ENCODE measurements around the gene CGRRF1. TPM values are rescaled to one million over a fixed set of nuclear protein-coding genes. Genes with fewer than 3 reads are reported as not detected.

Gene CGRRF1
- total and polyA plus RNA-seq, 10 of the 15 experiments (the other 5 are each of a cell fraction or from before 2014, with no cell fraction given): 5.5 to 47.7 (median 13.5) TPM

DNA sequence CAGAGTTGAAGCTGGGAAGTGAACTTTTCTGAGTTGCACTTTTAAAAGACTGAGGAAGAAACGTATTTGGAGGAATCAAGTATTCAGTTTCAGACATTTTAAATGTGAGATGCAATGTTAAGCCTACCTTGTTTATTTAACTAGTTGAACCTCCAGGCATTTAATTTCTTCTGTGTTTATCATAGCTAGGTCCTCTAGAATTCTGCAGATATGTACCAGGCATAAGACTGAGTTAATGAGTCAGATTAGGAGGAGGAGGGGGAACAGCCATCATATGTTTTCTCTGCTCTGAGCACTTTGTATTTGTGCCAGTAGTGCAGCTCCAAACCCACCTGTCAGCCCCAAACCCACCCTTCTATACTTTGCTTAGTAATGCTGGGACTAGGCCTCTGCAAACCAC is 40.8 kb downstream of the CGRRF1 start:
- ATAC-seq (no peak), DNase-seq (ENCODE audit: low read depth, low spot score) (no peak), FAIRE-seq (no peak)
- H3K4me2 ChIP-seq (ENCODE audit: control insufficient read depth, insufficient read depth): no peak overlapping the region
- H3K4me1 ChIP-seq (ENCODE audit: control insufficient read depth, insufficient read depth, low read length): no peaks in the 10 kb centered on the region
- H3K4me3 ChIP-seq: no peak overlapping the region
- WGBS (ENCODE audit: insufficient coverage, insufficient replicate concordance, low lambda C conversion rate, missing lambda C conversion rate): 0% methylated on average over 1 of the region's 1 CpG
- no peaks in the 10 kb centered on the region for H3K79me2 ChIP-seq (ENCODE audit: control insufficient read depth, insufficient read depth, low read length)
- H3K9ac ChIP-seq (ENCODE audit: control insufficient read depth, insufficient read depth, low read length): no peak overlapping the region
- TF ChIP-seq RB1 (IDR thresholded peaks at IDR 0.05; ENCODE audit: borderline replicate concordance) (no peak), SMAD5 (IDR thresholded peaks at IDR 0.05; ENCODE audit: low read depth) (no peak), NFIC (IDR thresholded peaks at IDR 0.05; ENCODE audit: low read depth, low read length) (no peak), NR2C2 (IDR thresholded peaks at IDR 0.05; ENCODE audit: borderline replicate concordance, control insufficient read depth, insufficient read length, low read depth) (no peak), ZNF274 (IDR thresholded peaks at IDR 0.05; ENCODE audit: insufficient read depth, insufficient read length) (no peak), BHLHE40 (IDR thresholded peaks at IDR 0.05; ENCODE audit: borderline replicate concordance in 1 of 2, low read depth in 2 of 2, low read length in 1 of 2) (no peak), YY1 (IDR thresholded peaks at IDR 0.05; ENCODE audit: low read depth, low read length) (no peak), ZNF217 (IDR thresholded peaks at IDR 0.05) (no peak), KAT2A (conservative IDR thresholded peaks at IDR 0.05; ENCODE audit: control insufficient read depth, low read depth, low read length) (no peak), TBL1XR1 (IDR thresholded peaks at IDR 0.05; ENCODE audit: low read depth, low read length) (no peak)
- TF ChIP-seq, protein P1, sequence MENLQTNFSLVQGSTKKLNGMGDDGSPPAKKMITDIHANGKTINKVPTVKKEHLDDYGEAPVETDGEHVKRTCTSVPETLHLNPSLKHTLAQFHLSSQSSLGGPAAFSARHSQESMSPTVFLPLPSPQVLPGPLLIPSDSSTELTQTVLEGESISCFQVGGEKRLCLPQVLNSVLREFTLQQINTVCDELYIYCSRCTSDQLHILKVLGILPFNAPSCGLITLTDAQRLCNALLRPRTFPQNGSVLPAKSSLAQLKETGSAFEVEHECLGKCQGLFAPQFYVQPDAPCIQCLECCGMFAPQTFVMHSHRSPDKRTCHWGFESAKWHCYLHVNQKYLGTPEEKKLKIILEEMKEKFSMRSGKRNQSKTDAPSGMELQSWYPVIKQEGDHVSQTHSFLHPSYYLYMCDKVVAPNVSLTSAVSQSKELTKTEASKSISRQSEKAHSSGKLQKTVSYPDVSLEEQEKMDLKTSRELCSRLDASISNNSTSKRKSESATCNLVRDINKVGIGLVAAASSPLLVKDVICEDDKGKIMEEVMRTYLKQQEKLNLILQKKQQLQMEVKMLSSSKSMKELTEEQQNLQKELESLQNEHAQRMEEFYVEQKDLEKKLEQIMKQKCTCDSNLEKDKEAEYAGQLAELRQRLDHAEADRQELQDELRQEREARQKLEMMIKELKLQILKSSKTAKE (IDR thresholded peaks at IDR 0.05; ENCODE audit: low read depth, poor library complexity, severe bottlenecking): no peak
- TF ChIP-seq, protein P2, sequence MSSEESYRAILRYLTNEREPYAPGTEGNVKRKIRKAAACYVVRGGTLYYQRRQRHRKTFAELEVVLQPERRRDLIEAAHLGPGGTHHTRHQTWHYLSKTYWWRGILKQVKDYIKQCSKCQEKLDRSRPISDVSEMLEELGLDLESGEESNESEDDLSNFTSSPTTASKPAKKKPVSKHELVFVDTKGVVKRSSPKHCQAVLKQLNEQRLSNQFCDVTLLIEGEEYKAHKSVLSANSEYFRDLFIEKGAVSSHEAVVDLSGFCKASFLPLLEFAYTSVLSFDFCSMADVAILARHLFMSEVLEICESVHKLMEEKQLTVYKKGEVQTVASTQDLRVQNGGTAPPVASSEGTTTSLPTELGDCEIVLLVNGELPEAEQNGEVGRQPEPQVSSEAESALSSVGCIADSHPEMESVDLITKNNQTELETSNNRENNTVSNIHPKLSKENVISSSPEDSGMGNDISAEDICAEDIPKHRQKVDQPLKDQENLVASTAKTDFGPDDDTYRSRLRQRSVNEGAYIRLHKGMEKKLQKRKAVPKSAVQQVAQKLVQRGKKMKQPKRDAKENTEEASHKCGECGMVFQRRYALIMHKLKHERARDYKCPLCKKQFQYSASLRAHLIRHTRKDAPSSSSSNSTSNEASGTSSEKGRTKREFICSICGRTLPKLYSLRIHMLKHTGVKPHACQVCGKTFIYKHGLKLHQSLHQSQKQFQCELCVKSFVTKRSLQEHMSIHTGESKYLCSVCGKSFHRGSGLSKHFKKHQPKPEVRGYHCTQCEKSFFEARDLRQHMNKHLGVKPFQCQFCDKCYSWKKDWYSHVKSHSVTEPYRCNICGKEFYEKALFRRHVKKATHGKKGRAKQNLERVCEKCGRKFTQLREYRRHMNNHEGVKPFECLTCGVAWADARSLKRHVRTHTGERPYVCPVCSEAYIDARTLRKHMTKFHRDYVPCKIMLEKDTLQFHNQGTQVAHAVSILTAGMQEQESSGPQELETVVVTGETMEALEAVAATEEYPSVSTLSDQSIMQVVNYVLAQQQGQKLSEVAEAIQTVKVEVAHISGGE (CRISPR knock-in tag; IDR thresholded peaks at IDR 0.05): no peak
- TF ChIP-seq, protein P3, sequence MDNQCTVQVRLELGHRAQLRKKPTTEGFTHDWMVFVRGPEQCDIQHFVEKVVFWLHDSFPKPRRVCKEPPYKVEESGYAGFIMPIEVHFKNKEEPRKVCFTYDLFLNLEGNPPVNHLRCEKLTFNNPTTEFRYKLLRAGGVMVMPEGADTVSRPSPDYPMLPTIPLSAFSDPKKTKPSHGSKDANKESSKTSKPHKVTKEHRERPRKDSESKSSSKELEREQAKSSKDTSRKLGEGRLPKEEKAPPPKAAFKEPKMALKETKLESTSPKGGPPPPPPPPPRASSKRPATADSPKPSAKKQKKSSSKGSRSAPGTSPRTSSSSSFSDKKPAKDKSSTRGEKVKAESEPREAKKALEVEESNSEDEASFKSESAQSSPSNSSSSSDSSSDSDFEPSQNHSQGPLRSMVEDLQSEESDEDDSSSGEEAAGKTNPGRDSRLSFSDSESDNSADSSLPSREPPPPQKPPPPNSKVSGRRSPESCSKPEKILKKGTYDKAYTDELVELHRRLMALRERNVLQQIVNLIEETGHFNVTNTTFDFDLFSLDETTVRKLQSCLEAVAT (IDR thresholded peaks at IDR 0.05): no peak
- TF ChIP-seq, protein P4, sequence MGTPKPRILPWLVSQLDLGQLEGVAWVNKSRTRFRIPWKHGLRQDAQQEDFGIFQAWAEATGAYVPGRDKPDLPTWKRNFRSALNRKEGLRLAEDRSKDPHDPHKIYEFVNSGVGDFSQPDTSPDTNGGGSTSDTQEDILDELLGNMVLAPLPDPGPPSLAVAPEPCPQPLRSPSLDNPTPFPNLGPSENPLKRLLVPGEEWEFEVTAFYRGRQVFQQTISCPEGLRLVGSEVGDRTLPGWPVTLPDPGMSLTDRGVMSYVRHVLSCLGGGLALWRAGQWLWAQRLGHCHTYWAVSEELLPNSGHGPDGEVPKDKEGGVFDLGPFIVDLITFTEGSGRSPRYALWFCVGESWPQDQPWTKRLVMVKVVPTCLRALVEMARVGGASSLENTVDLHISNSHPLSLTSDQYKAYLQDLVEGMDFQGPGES (IDR thresholded peaks at IDR 0.05): no peak
- POLR2A ChIA-PET: no interaction called here
- intact Hi-C loops (cut with micrococcal nuclease; ENCODE audit: unreplicated experiment): no loop called here
- no peaks in the 10 kb centered on the region for H4K20me1 ChIP-seq (ENCODE audit: control insufficient read depth, insufficient read depth)
- H3K9me3 ChIP-seq (replicated peaks; ENCODE audit: control insufficient read depth, insufficient read depth, low read length): no peaks in the 10 kb centered on the region
- H2AFZ ChIP-seq (ENCODE audit: control insufficient read depth, low read depth, low read length): no peak overlapping the region
- H3K36me3 ChIP-seq (ENCODE audit: control insufficient read depth in 2 of 2, insufficient read depth in 2 of 2, low read length in 1 of 2): no peaks in the 10 kb centered on the region
- in situ Hi-C loops (cut with MboI): no loop called here
- no peaks in the 10 kb centered on the region for H3K27me3 ChIP-seq (replicated peaks in 1 of 2; ENCODE audit: control insufficient read depth in 2 of 2, insufficient read depth in 2 of 2, low read length in 1 of 2)
- RAD21 ChIA-PET (ENCODE audit: unreplicated experiment): interaction anchor here (1.3 kb wide), 1 partner anchor 62 kb away, joined by 3 read pairs; no protein-coding TSS in a partner anchor
- BruUV-seq (replicated peaks): no TSS peak
- SMC1A ChIA-PET (ENCODE audit: uncharacterized antibody, unreplicated experiment): interaction anchor here (0.6 to 1.7 kb wide), 3 partner anchors 12 to 138 kb away, joined by 3 to 4 read pairs (median 3); no protein-coding TSS in a partner anchor
- CTCF ChIA-PET: interaction anchor here (0.6 to 1.2 kb wide), 2 partner anchors 10 to 1601 kb away, joined by 3 read pairs; no protein-coding TSS in a partner anchor
- H3K27ac ChIP-seq (ENCODE audit: control insufficient read depth, insufficient read depth): no peak overlapping the region

All from GM12878 (cell line).